GM19455 (cell line): ENCODE data around the gene ZDHHC14.
A peak's percentile ranks its signal among the peaks of the same experiment; 100 is the strongest.

Source experiments
- ATAC-seq: cut with Tn5 transposase; IDR thresholded peaks from one replicate; pipeline ENCODE4 v1.9.1; 2021; ENCODE audit not compliant: unreplicated experiment

Gene ZDHHC14

GRCh38 chr6:157438611-157439111, 57.7 kb downstream of the ZDHHC14 start:
- no peak for ATAC-seq

GRCh38 chr6:157440171-157440570, 59.2 kb downstream of the ZDHHC14 start:
- no peak for ATAC-seq

GRCh38 chr6:157442291-157442690, 61.3 kb downstream of the ZDHHC14 start:
- no peak for ATAC-seq

GRCh38 chr6:157443066-157443800, 62.2 kb downstream of the ZDHHC14 start:
- peak; percentile 59 for ATAC-seq

- ATAC-seq: no peak
These were observed 64.5 kb downstream of the ZDHHC14 start for GRCh38 chr6:157445277-157446009.

GRCh38 chr6:157447735-157448134, 66.7 kb downstream of the ZDHHC14 start:
- ATAC-seq: no peak

GRCh38 chr6:157449610-157450009, 68.6 kb downstream of the ZDHHC14 start:
- no peak for ATAC-seq

- no peak for ATAC-seq
These were observed 70.1 kb downstream of the ZDHHC14 start for GRCh38 chr6:157450931-157451742.

GRCh38 chr6:157452096-157452495, 71.1 kb downstream of the ZDHHC14 start:
- ATAC-seq: no peak

- no peak for ATAC-seq
These were observed 72.1 kb downstream of the ZDHHC14 start for GRCh38 chr6:157453131-157453530.

- no peak for ATAC-seq
These were observed 73.0 kb downstream of the ZDHHC14 start for GRCh38 chr6:157453978-157454377.

- no peak for ATAC-seq
These were observed 74.0 kb downstream of the ZDHHC14 start for GRCh38 chr6:157454762-157455714.

GRCh38 chr6:157455731-157456523, 74.9 kb downstream of the ZDHHC14 start:
- ATAC-seq: no peak

- ATAC-seq: peak; percentile 60
These were observed 75.5 kb downstream of the ZDHHC14 start for GRCh38 chr6:157456524-157456829.

- ATAC-seq: no peak
These were observed 76.8 kb downstream of the ZDHHC14 start for GRCh38 chr6:157457787-157458186.

GRCh38 chr6:157459327-157459726, 78.3 kb downstream of the ZDHHC14 start:
- no peak for ATAC-seq

GRCh38 chr6:157460182-157460999, 79.4 kb downstream of the ZDHHC14 start:
- ATAC-seq: no peak

GRCh38 chr6:157461000-157461915, 80.3 kb downstream of the ZDHHC14 start:
- no peak for ATAC-seq
